Activated gamma-delta T cell treated with anti-CD3 and anti-CD28 coated beads, Interleukin-2, amount 50 U/mL, for 16 hours (primary cell): ENCODE data around the gene CEP164.
"Not testable (repeated sequence)": the region's sequence is repeated elsewhere in the genome, so short reads cannot be mapped to it uniquely, and the experiment has no call there.

Source experiments
- DNase-seq: peaks from one replicate; pipeline ENCODE4 v3.0.0-alpha.2; 2020; ENCODE audit warnings: low read depth

CEP164 gene

GRCh38 chr11:117305145-117305544, 22.5 kb upstream of the CEP164 start:
- DNase-seq: no peak

GRCh38 chr11:117309310-117309709, 18.3 kb upstream of the CEP164 start:
- no peak for DNase-seq

- no peak for DNase-seq
Measured at GRCh38 chr11:117313091-117313490, 14.6 kb upstream of the CEP164 start.

- DNase-seq: no peak
Measured at GRCh38 chr11:117313828-117314768, 13.6 kb upstream of the CEP164 start.

- DNase-seq: no peak
Measured at GRCh38 chr11:117314840-117315239, 12.8 kb upstream of the CEP164 start.

- no peak for DNase-seq
Measured at GRCh38 chr11:117315285-117316196, 12.1 kb upstream of the CEP164 start.

- no peak for DNase-seq
Measured at GRCh38 chr11:117316197-117316961, 11.3 kb upstream of the CEP164 start, which contains the start of gene BACE1. BACE1 (minus strand) TSS chr11:117316256; CDS start chr11:117315795, 461 bp downstream.

GRCh38 chr11:117318738-117319137, 8.9 kb upstream of the CEP164 start:
- DNase-seq: no peak

GRCh38 chr11:117319214-117319840, 8.3 kb upstream of the CEP164 start:
- no peak for DNase-seq

GRCh38 chr11:117327255-117327566, 443 bp upstream of the CEP164 start:
- DNase-seq: not testable (repeated sequence)

- no peak for DNase-seq
Measured at GRCh38 chr11:117328375-117329010, 839 bp downstream of the CEP164 start.

GRCh38 chr11:117332843-117333242, 5.2 kb downstream of the CEP164 start:
- no peak for DNase-seq

GRCh38 chr11:117333917-117334316, 6.3 kb downstream of the CEP164 start:
- DNase-seq: no peak

- no peak for DNase-seq
Measured at GRCh38 chr11:117334896-117335295, 7.2 kb downstream of the CEP164 start.

- no peak for DNase-seq
Measured at GRCh38 chr11:117335399-117335798, 7.7 kb downstream of the CEP164 start.

- no peak for DNase-seq
Measured at GRCh38 chr11:117337076-117337475, 9.4 kb downstream of the CEP164 start.

- DNase-seq: no peak
Measured at GRCh38 chr11:117345039-117345438, 17.4 kb downstream of the CEP164 start.

- no peak for DNase-seq
Measured at GRCh38 chr11:117354550-117354949, 26.9 kb downstream of the CEP164 start.

- DNase-seq: no peak
Measured at GRCh38 chr11:117356126-117356890, 28.7 kb downstream of the CEP164 start.

GRCh38 chr11:117361432-117361831, 33.8 kb downstream of the CEP164 start:
- no peak for DNase-seq
